ENCODE data around the gene NKAIN2.

Gene NKAIN2

DNA sequence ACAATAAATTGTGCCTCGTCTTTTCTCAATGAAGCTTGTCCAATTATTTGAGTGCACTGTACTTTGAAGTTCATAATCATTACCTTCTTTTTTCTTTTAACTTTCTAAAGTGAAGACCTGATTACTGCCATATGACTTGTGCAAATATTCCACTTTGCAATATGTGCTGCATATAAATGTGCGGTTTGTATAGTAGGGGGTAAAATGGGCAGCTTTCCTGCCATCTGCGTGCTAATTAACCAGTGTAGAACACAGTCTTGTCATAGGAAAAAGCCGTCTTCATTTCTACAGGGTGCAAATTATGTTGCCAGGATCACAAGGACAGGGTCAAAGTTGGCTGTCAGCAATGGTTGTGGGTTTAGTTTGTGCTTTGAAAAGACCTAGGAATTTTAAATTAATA is 397.0 kb downstream of the NKAIN2 start:
- no peak overlapping the region for H3K9ac ChIP-seq (ENCODE audit: low read depth, low read length, poor library complexity)
- no peak overlapping the region for H2AK5ac ChIP-seq (ENCODE audit: low read depth, low read length)
- no peak overlapping the region for H2AFZ ChIP-seq (ENCODE audit: low read length)
- no peak overlapping the region for H3K4me2 ChIP-seq (ENCODE audit: insufficient read depth, low read length, poor library complexity, severe bottlenecking)
- H3K27ac ChIP-seq (replicated peaks; ENCODE audit: low read length): no peak overlapping the region
- no peak overlapping the region for H4K8ac ChIP-seq (ENCODE audit: low read depth, low read length)
- H3K79me1 ChIP-seq (ENCODE audit: low read depth, low read length): no peaks in the 10 kb centered on the region
- H2BK12ac ChIP-seq (ENCODE audit: low read length): no peak overlapping the region
- no peaks in the 10 kb centered on the region for H3K27me3 ChIP-seq (ENCODE audit: control insufficient read depth in 3 of 3, insufficient read depth in 3 of 3, low read depth in 1 of 3, low read length in 3 of 3)
- H2BK15ac ChIP-seq (ENCODE audit: low read length): no peak overlapping the region
- H3K4me1 ChIP-seq (ENCODE audit: control insufficient read depth in 2 of 2, insufficient read depth in 1 of 2, low read depth in 1 of 2, low read length in 2 of 2): no peaks in the 10 kb centered on the region
- no peak overlapping the region for H3K4ac ChIP-seq (ENCODE audit: low read length)
- no peak overlapping the region for H2BK5ac ChIP-seq (ENCODE audit: low read length)
- no peak overlapping the region for H3K14ac ChIP-seq (ENCODE audit: low read length)
- H3K36me3 ChIP-seq (replicated peaks in 1 of 2; ENCODE audit: control insufficient read depth in 2 of 2, insufficient read depth in 2 of 2, low read length in 2 of 2): no peaks in the 10 kb centered on the region
- no peak overlapping the region for H4K91ac ChIP-seq (ENCODE audit: low read depth, low read length, poor library complexity)
- no peak overlapping the region for H3K18ac ChIP-seq (ENCODE audit: low read length)
- no CpG with 5 or more reads among the region's 4 CpGs for WGBS, 2 donors (ENCODE audit: extremely low coverage in 2 of 2, insufficient read length in 2 of 2, insufficient replicate concordance in 1 of 2)
- no peak overlapping the region for H2BK120ac ChIP-seq (ENCODE audit: low read depth, low read length)
- no peak for DNase-seq (ENCODE audit: low spot score)
- no peak overlapping the region for H3K4me3 ChIP-seq (ENCODE audit: low read length in 2 of 2)
- no peaks in the 10 kb centered on the region for H3K9me3 ChIP-seq (replicated peaks in 1 of 2; ENCODE audit: control insufficient read depth in 2 of 2, insufficient read depth in 1 of 2, low read depth in 1 of 2, low read length in 2 of 2)
- no peak overlapping the region for H3K23ac ChIP-seq (ENCODE audit: low read depth, low read length, poor library complexity)

DNA sequence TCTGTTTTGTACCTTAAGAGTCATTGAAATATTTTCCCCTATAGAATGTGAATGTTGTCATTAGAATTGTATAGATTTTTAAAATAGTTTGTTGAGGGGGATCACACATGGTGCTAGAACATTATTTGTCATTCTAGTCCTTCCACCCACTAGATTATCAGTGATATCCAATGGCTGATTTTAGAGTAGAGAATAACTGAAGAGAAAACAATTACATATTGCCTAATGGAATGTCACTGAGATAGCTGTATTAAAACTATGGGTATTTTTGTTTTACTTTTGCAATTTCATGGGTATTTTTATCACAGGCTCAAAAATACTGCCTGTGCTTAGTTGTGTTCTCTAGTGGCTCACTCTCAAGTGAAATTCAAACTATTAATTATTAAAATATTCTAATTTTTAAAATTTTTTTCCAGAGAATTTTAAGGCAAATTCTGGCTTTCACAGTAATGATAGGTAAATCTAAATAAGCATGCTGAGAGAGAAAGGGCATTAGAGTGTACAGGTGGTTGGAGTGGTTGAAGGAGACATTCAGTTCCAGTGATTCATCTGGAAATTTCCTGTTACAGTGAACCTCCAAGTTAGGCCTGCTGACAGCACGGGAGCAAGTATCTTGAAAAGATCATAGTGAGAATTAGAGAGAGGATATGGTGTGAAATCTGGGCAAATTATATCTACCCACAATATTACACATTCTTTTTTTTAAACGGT is 399.6 kb downstream of the NKAIN2 start:
- H3K27ac ChIP-seq (replicated peaks; ENCODE audit: low read length): no peak overlapping the region
- no peak overlapping the region for H2AFZ ChIP-seq (ENCODE audit: low read length)
- H2BK5ac ChIP-seq (ENCODE audit: low read length): no peak overlapping the region
- no peak overlapping the region for H3K14ac ChIP-seq (ENCODE audit: low read length)
- no peaks in the 10 kb centered on the region for H3K27me3 ChIP-seq (ENCODE audit: control insufficient read depth in 3 of 3, insufficient read depth in 3 of 3, low read depth in 1 of 3, low read length in 3 of 3)
- no peak overlapping the region for H2AK5ac ChIP-seq (ENCODE audit: low read depth, low read length)
- H4K91ac ChIP-seq (ENCODE audit: low read depth, low read length, poor library complexity): no peak overlapping the region
- H2BK12ac ChIP-seq (ENCODE audit: low read length): no peak overlapping the region
- no peaks in the 10 kb centered on the region for H3K36me3 ChIP-seq (replicated peaks in 1 of 2; ENCODE audit: control insufficient read depth in 2 of 2, insufficient read depth in 2 of 2, low read length in 2 of 2)
- H3K4me3 ChIP-seq (ENCODE audit: low read length in 2 of 2): no peak overlapping the region
- no peak for DNase-seq (ENCODE audit: low spot score)
- H3K79me1 ChIP-seq (ENCODE audit: low read depth, low read length): no peaks in the 10 kb centered on the region
- no peak overlapping the region for H4K8ac ChIP-seq (ENCODE audit: low read depth, low read length)
- H3K9me3 ChIP-seq (replicated peaks in 1 of 2; ENCODE audit: control insufficient read depth in 2 of 2, insufficient read depth in 1 of 2, low read depth in 1 of 2, low read length in 2 of 2): no peaks in the 10 kb centered on the region
- no peak overlapping the region for H3K4ac ChIP-seq (ENCODE audit: low read length)
- no peak overlapping the region for H3K4me2 ChIP-seq (ENCODE audit: insufficient read depth, low read length, poor library complexity, severe bottlenecking)
- no peaks in the 10 kb centered on the region for H3K4me1 ChIP-seq (ENCODE audit: control insufficient read depth in 2 of 2, insufficient read depth in 1 of 2, low read depth in 1 of 2, low read length in 2 of 2)
- H2BK120ac ChIP-seq (ENCODE audit: low read depth, low read length): no peak overlapping the region
- WGBS, 2 donors (ENCODE audit: extremely low coverage in 2 of 2, insufficient read length in 2 of 2, insufficient replicate concordance in 1 of 2): no CpG with 5 or more reads among the region's 2 CpGs
- no peak overlapping the region for H2BK15ac ChIP-seq (ENCODE audit: low read length)
- H3K23ac ChIP-seq (ENCODE audit: low read depth, low read length, poor library complexity): no peak overlapping the region
- no peak overlapping the region for H3K18ac ChIP-seq (ENCODE audit: low read length)
- no peak overlapping the region for H3K9ac ChIP-seq (ENCODE audit: low read depth, low read length, poor library complexity)

DNA sequence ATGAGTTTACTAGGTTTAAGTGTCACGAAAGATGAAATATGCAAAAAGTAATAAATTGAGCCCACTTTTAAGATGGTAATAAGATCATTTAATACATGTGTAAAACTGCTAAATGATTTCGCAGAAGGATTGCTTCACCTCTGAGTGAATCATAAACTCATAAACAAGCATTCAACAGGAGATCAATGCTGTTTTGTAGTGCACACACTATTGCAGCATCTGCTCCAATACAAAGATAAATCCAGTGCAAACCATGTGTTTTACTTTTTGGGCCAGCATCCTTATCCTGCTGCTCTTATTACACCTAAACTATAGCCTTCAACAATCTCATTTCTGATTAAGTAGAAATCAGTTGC is 400.1 kb downstream of the NKAIN2 start:
- Histone ChIP-seq H3K4me3 (ENCODE audit: low read length in 2 of 2) (no peak overlapping the region), H2BK15ac (ENCODE audit: low read length) (no peak overlapping the region), H3K36me3 (replicated peaks in 1 of 2; ENCODE audit: control insufficient read depth in 2 of 2, insufficient read depth in 2 of 2, low read length in 2 of 2) (no peaks in the 10 kb centered on the region), H3K27ac (replicated peaks; ENCODE audit: low read length) (no peak overlapping the region), H3K79me1 (ENCODE audit: low read depth, low read length) (no peaks in the 10 kb centered on the region), H4K91ac (ENCODE audit: low read depth, low read length, poor library complexity) (no peak overlapping the region), H2AK5ac (ENCODE audit: low read depth, low read length) (no peak overlapping the region), H3K4me2 (ENCODE audit: insufficient read depth, low read length, poor library complexity, severe bottlenecking) (no peak overlapping the region), H2BK5ac (ENCODE audit: low read length) (no peak overlapping the region), H3K9ac (ENCODE audit: low read depth, low read length, poor library complexity) (no peak overlapping the region), H3K4me1 (ENCODE audit: control insufficient read depth in 2 of 2, insufficient read depth in 1 of 2, low read depth in 1 of 2, low read length in 2 of 2) (no peaks in the 10 kb centered on the region), H3K18ac (ENCODE audit: low read length) (no peak overlapping the region), H3K27me3 (ENCODE audit: control insufficient read depth in 3 of 3, insufficient read depth in 3 of 3, low read depth in 1 of 3, low read length in 3 of 3) (no peaks in the 10 kb centered on the region), H3K4ac (ENCODE audit: low read length) (no peak overlapping the region), H3K9me3 (replicated peaks in 1 of 2; ENCODE audit: control insufficient read depth in 2 of 2, insufficient read depth in 1 of 2, low read depth in 1 of 2, low read length in 2 of 2) (no peaks in the 10 kb centered on the region), H2AFZ (ENCODE audit: low read length) (no peak overlapping the region), H4K8ac (ENCODE audit: low read depth, low read length) (no peak overlapping the region), H3K23ac (ENCODE audit: low read depth, low read length, poor library complexity) (no peak overlapping the region), H3K14ac (ENCODE audit: low read length) (no peak overlapping the region), H2BK120ac (ENCODE audit: low read depth, low read length) (no peak overlapping the region), H2BK12ac (ENCODE audit: low read length) (no peak overlapping the region)
- no peak for DNase-seq (ENCODE audit: low spot score)
- no CpG with 5 or more reads among the region's 2 CpGs for WGBS, 2 donors (ENCODE audit: extremely low coverage in 2 of 2, insufficient read length in 2 of 2, insufficient replicate concordance in 1 of 2)

DNA sequence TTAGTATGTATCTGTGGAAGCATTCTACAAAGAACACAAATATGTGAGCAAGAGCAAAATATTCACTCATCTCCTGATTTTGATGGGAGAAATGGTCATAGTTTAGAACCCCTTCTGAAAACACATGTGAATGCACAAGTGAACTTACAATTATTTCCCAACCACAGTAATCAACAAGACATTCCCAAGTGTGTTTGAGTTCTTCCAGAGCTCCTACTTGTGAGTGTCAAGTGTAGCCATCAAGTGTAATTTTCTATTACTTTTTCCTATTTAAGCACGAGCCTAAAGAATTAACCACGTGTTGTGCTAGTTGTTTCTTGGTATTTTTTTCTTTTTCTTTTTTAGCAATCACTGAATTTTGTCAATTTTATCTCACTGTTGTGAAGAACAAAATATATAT is 402.3 kb downstream of the NKAIN2 start:
- WGBS, 2 donors (ENCODE audit: extremely low coverage in 2 of 2, insufficient read length in 2 of 2, insufficient replicate concordance in 1 of 2): no CpG with 5 or more reads among the region's 2 CpGs

More for the DNA sequence above, 402.3 kb downstream of the NKAIN2 start:
- no peak overlapping the region for H3K23ac ChIP-seq (ENCODE audit: low read depth, low read length, poor library complexity)
- H2BK120ac ChIP-seq (ENCODE audit: low read depth, low read length): no peak overlapping the region
- no peaks in the 10 kb centered on the region for H3K36me3 ChIP-seq (replicated peaks in 1 of 2; ENCODE audit: control insufficient read depth in 2 of 2, insufficient read depth in 2 of 2, low read length in 2 of 2)
- no peak overlapping the region for H4K91ac ChIP-seq (ENCODE audit: low read depth, low read length, poor library complexity)
- no peak overlapping the region for H4K8ac ChIP-seq (ENCODE audit: low read depth, low read length)
- H3K27me3 ChIP-seq (ENCODE audit: control insufficient read depth in 3 of 3, insufficient read depth in 3 of 3, low read depth in 1 of 3, low read length in 3 of 3): no peaks in the 10 kb centered on the region
- no peaks in the 10 kb centered on the region for H3K4me1 ChIP-seq (ENCODE audit: control insufficient read depth in 2 of 2, insufficient read depth in 1 of 2, low read depth in 1 of 2, low read length in 2 of 2)
- H2BK5ac ChIP-seq (ENCODE audit: low read length): no peak overlapping the region
- no peak overlapping the region for H2BK15ac ChIP-seq (ENCODE audit: low read length)
- no peak overlapping the region for H3K27ac ChIP-seq (replicated peaks; ENCODE audit: low read length)
- H3K4me3 ChIP-seq (ENCODE audit: low read length in 2 of 2): no peak overlapping the region
- H3K9ac ChIP-seq (ENCODE audit: low read depth, low read length, poor library complexity): no peak overlapping the region
- H3K79me1 ChIP-seq (ENCODE audit: low read depth, low read length): no peaks in the 10 kb centered on the region
- no peak overlapping the region for H2AFZ ChIP-seq (ENCODE audit: low read length)
- no peak overlapping the region for H2AK5ac ChIP-seq (ENCODE audit: low read depth, low read length)
- no peak overlapping the region for H3K4me2 ChIP-seq (ENCODE audit: insufficient read depth, low read length, poor library complexity, severe bottlenecking)
- no peak overlapping the region for H3K4ac ChIP-seq (ENCODE audit: low read length)
- no peak for DNase-seq (ENCODE audit: low spot score)
- H3K18ac ChIP-seq (ENCODE audit: low read length): no peak overlapping the region
- no peak overlapping the region for H2BK12ac ChIP-seq (ENCODE audit: low read length)
- H3K14ac ChIP-seq (ENCODE audit: low read length): no peak overlapping the region
- H3K9me3 ChIP-seq (replicated peaks in 1 of 2; ENCODE audit: control insufficient read depth in 2 of 2, insufficient read depth in 1 of 2, low read depth in 1 of 2, low read length in 2 of 2): no peaks in the 10 kb centered on the region
